Hepatocyte (in vitro differentiated cells): ENCODE measurements around the gene SYT1. TPM values are rescaled to one million over a fixed set of nuclear protein-coding genes. Genes with fewer than 3 reads are reported as not detected.

Experiments used
- DNase-seq: peaks from one replicate; pipeline ENCODE4 v3.0.0-alpha.2; 2016; ENCODE audit warnings: low spot score
- H2AFZ ChIP-seq: fragments of 200-600 bp; sonication (generic); 2 replicates; pipeline ENCODE4 v1.6.0; 2016; ENCODE audit warnings: antibody characterized with exemption, mild to moderate bottlenecking
- H3K27ac ChIP-seq: fragments of 200-600 bp; sonication (generic); 2 replicates; pipeline ENCODE4 v1.5.1; 2016; ENCODE audit warnings: mild to moderate bottlenecking
- H3K27me3 ChIP-seq: fragments of 200-600 bp; sonication (generic); 2 replicates; pipeline ENCODE4 v1.6.1; 2016
- H3K36me3 ChIP-seq: fragments of 200-600 bp; sonication (generic); replicated peaks from 2 replicates; pipeline ENCODE4 v1.5.1; 2016; ENCODE audit warnings: low read depth; ENCODE audit not compliant: insufficient read depth
- H3K4me1 ChIP-seq: fragments of 200-600 bp; sonication (generic); 2 replicates; pipeline ENCODE4 v1.5.1; 2016; ENCODE audit warnings: mild to moderate bottlenecking, moderate library complexity; ENCODE audit not compliant: insufficient read depth
- H3K4me2 ChIP-seq: fragments of 200-600 bp; sonication (generic); 2 replicates; pipeline ENCODE4 v1.6.0; 2016
- H3K4me3 ChIP-seq: fragments of 200-600 bp; sonication (generic); 2 replicates; pipeline ENCODE4 v1.5.1; 2016; ENCODE audit warnings: mild to moderate bottlenecking
- H3K79me2 ChIP-seq: fragments of 200-600 bp; sonication (generic); 2 replicates; pipeline ENCODE4 v1.6.0; 2017; ENCODE audit warnings: mild to moderate bottlenecking
- H3K9me2 ChIP-seq: fragments of 200-600 bp; sonication (generic); replicated peaks from 2 replicates; pipeline ENCODE4 v1.6.0; 2017; ENCODE audit warnings: mild to moderate bottlenecking; ENCODE audit not compliant: insufficient read depth
- H3K9me3 ChIP-seq: fragments of 200-600 bp; sonication (generic); 2 replicates; pipeline ENCODE4 v1.5.1; 2016; ENCODE audit warnings: low read depth, mild to moderate bottlenecking
- H4K20me1 ChIP-seq: fragments of 200-600 bp; sonication (generic); 2 replicates; pipeline ENCODE4 v1.6.0; 2016; ENCODE audit warnings: mild to moderate bottlenecking; ENCODE audit not compliant: insufficient read depth, poor library complexity, severe bottlenecking
- EZH2 ChIP-seq: fragments of 200-600 bp; sonication (generic); IDR thresholded peaks from 2 replicates; pipeline ENCODE4 v1.6.1; 2016; ENCODE audit warnings: antibody characterized with exemption, mild to moderate bottlenecking, borderline replicate concordance
- EZH2phosphoT487 ChIP-seq: fragments of 200-600 bp; sonication (generic); IDR thresholded peaks from one replicate; pipeline ENCODE4 v1.6.1; 2018; ENCODE audit warnings: antibody characterized with exemption, mild to moderate bottlenecking, low read depth, moderate library complexity; ENCODE audit not compliant: unreplicated experiment, severe bottlenecking
- WGBS: methylation state at CpG from one replicate; pipeline ENCODE4 v1.1.6; 2016; ENCODE audit warnings: low lambda C conversion rate; ENCODE audit errors: missing lambda C conversion rate; 5-methylcytosine and 5-hydroxymethylcytosine counted together
- polyA plus RNA-seq: library from polyadenylated mRNA; unstranded; fragments of >200 nt; fragmentation: Nextera tagmentation; extraction: Ambion mirVana; gene quantifications from 2 replicates; pipeline ENCODE4 v1.2.1, GENCODE V29; 2016
- total RNA-seq: library from RNA; depleted of rRNA; stranded (reverse); fragments of >200 nt; gene quantifications from 2 replicates; pipeline ENCODE4 v1.2.3, GENCODE V29; 2014
- TF ChIP-seq, protein P1 (sequence below): fragments of 200-600 bp; sonication (generic); IDR thresholded peaks from 2 replicates; pipeline ENCODE4 v1.5.1; 2016; ENCODE audit warnings: antibody characterized with exemption, mild to moderate bottlenecking; ENCODE audit not compliant: poor library complexity

Gene SYT1
- total and polyA plus RNA-seq, 2 experiments from 2014 or later, result 1.3 to 2.5 TPM

GRCh38 chr12:78878459-78878858, 13.9 kb downstream of the SYT1 start:
- no peak for TF ChIP-seq EZH2
- WGBS, result 80% methylated on average over 3 of the region's 3 CpGs
- Histone ChIP-seq H3K36me3 (no peaks in the 10 kb centered on the region), H2AFZ (no peak overlapping the region), H3K4me2 (no peak overlapping the region), H4K20me1 (no peaks in the 10 kb centered on the region), H3K27me3 (no peaks in the 10 kb centered on the region), H3K4me1 (no peaks in the 10 kb centered on the region), H3K9me2 (no peaks in the 10 kb centered on the region), H3K4me3 (no peak overlapping the region), H3K27ac (no peak overlapping the region), H3K9me3 (no peaks in the 10 kb centered on the region), H3K79me2 (no peaks in the 10 kb centered on the region)
- DNase-seq, result no peak

GRCh38 chr12:78878866-78879265, 14.3 kb downstream of the SYT1 start:
- no peak overlapping the region for H3K4me2 ChIP-seq
- H2AFZ ChIP-seq, result no peak overlapping the region
- no peaks in the 10 kb centered on the region for H4K20me1 ChIP-seq
- H3K27ac ChIP-seq, result no peak overlapping the region
- TF ChIP-seq, protein P1, sequence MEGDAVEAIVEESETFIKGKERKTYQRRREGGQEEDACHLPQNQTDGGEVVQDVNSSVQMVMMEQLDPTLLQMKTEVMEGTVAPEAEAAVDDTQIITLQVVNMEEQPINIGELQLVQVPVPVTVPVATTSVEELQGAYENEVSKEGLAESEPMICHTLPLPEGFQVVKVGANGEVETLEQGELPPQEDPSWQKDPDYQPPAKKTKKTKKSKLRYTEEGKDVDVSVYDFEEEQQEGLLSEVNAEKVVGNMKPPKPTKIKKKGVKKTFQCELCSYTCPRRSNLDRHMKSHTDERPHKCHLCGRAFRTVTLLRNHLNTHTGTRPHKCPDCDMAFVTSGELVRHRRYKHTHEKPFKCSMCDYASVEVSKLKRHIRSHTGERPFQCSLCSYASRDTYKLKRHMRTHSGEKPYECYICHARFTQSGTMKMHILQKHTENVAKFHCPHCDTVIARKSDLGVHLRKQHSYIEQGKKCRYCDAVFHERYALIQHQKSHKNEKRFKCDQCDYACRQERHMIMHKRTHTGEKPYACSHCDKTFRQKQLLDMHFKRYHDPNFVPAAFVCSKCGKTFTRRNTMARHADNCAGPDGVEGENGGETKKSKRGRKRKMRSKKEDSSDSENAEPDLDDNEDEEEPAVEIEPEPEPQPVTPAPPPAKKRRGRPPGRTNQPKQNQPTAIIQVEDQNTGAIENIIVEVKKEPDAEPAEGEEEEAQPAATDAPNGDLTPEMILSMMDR, result no peak
- TF ChIP-seq EZH2phosphoT487 (no peak), EZH2 (no peak)
- no peaks in the 10 kb centered on the region for H3K4me1 ChIP-seq
- H3K79me2 ChIP-seq, result no peaks in the 10 kb centered on the region
- no peaks in the 10 kb centered on the region for H3K27me3 ChIP-seq
- no peaks in the 10 kb centered on the region for H3K36me3 ChIP-seq
- no peaks in the 10 kb centered on the region for H3K9me2 ChIP-seq
- 50% methylated on average over 1 of the region's 1 CpG for WGBS
- DNase-seq, result no peak
- no peak overlapping the region for H3K4me3 ChIP-seq
- no peaks in the 10 kb centered on the region for H3K9me3 ChIP-seq

DNA sequence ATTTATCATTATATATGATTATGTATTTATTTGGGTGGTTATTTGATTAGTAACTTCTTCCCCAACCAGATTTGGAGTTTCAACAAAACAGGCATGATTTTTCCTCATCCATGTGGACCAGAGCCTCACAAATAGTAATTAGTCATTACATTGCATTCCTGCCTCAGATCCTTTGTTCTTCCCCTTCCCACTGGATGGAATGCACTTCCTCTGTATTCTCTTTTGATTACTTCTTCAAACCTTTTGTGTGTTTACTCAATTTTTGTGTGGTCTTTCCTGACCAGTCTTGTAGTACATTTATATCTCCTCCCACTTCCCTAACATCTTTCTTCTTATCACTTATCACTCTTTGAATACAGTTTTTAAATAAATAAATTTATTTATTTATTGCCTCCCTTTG, 15.5 kb downstream of the SYT1 start:
- no peaks in the 10 kb centered on the region for H3K36me3 ChIP-seq
- H3K4me2 ChIP-seq, result no peak overlapping the region
- no peaks in the 10 kb centered on the region for H3K27me3 ChIP-seq
- H3K9me3 ChIP-seq, result no peaks in the 10 kb centered on the region
- no peaks in the 10 kb centered on the region for H3K79me2 ChIP-seq
- no peak overlapping the region for H3K27ac ChIP-seq
- H2AFZ ChIP-seq, result no peak overlapping the region
- TF ChIP-seq EZH2phosphoT487 (no peak), EZH2 (no peak)
- TF ChIP-seq, protein P1, result no peak
- no peaks in the 10 kb centered on the region for H3K4me1 ChIP-seq
- DNase-seq, result no peak
- no peak overlapping the region for H3K4me3 ChIP-seq
- no peaks in the 10 kb centered on the region for H4K20me1 ChIP-seq
- H3K9me2 ChIP-seq, result no peaks in the 10 kb centered on the region

- Histone ChIP-seq H3K27ac (no peak overlapping the region), H3K4me2 (no peak overlapping the region)
Measured at GRCh38 chr12:78881685-78882084, 17.1 kb downstream of the SYT1 start.

More at GRCh38 chr12:78881685-78882084, 17.1 kb downstream of the SYT1 start:
- Histone ChIP-seq H3K4me3 (no peak overlapping the region), H3K79me2 (no peaks in the 10 kb centered on the region), H4K20me1 (no peaks in the 10 kb centered on the region), H3K9me3 (no peaks in the 10 kb centered on the region), H3K4me1 (no peaks in the 10 kb centered on the region), H3K36me3 (no peaks in the 10 kb centered on the region), H2AFZ (no peak overlapping the region), H3K9me2 (no peaks in the 10 kb centered on the region), H3K27me3 (no peaks in the 10 kb centered on the region)
- 81% methylated on average over 2 of the region's 2 CpGs for WGBS
- DNase-seq, result no peak
- TF ChIP-seq, protein P1, result no peak
- TF ChIP-seq EZH2, result no peak
- TF ChIP-seq EZH2phosphoT487, result no peak
